HCT116 (cell line): ENCODE measurements around the gene TM9SF1. TPM values are rescaled to one million over a fixed set of nuclear protein-coding genes. Genes with fewer than 3 reads are reported as not detected.
A peak's percentile ranks its signal among the peaks of the same experiment; 100 is the strongest.

Experiments used
- ATAC-seq: fragments of 200-7000 bp; cut with Tn5 transposase; 2 replicates; pipeline ENCODE4 v1.9.1; 2020; ENCODE audit warnings: mild to moderate bottlenecking, moderate library complexity
- BruUV-seq: library from RNA; stranded (reverse); fragments of 400-500 nt; replicated peaks from 2 replicates; lab custom pipeline; 2021; lab: Mats Ljungman, UMichigan
- CTCF ChIA-PET: fragments of 300-600 bp; sonication (Branson Sonifier 250); formaldehyde crosslinking; loops from one replicate; lab custom pipeline; 2021; ENCODE audit warnings: antibody characterized with exemption; lab: Charles Lee
- POLR2A ChIA-PET: fragments of 300-600, 350-600 bp; sonication (Branson Sonifier 250); formaldehyde crosslinking; loops from one replicate; lab custom pipeline; 2021; ENCODE audit warnings: antibody characterized with exemption; lab: Charles Lee
- RAD21 ChIA-PET, 2 experiments: fragments of 300-600 bp; sonication (Branson Sonifier 250); formaldehyde crosslinking; loops; one replicate each; lab custom pipeline; 2023; ENCODE audit warnings: low total read pairs in 2 of 2; ENCODE audit not compliant: uncharacterized antibody in 2 of 2, unreplicated experiment in 2 of 2, low non-redundant PET in 1 of 2; lab: Charles Lee
- DNase-seq: peaks from one replicate; pipeline ENCODE4 v3.0.0-alpha.2; 2010; ENCODE audit warnings: low read depth, low spot score
- H2AFZ ChIP-seq: fragments of 200-600 bp; shearing (Covaris generic), sonication (generic); 2 replicates; pipeline ENCODE4 v1.6.1; 2017; ENCODE audit warnings: low read depth, mixed run types, mixed read lengths, antibody characterized with exemption, low read length; ENCODE audit not compliant: poor library complexity, severe bottlenecking
- H3K27ac ChIP-seq: 2 replicates; pipeline ENCODE4 v1.5.1; 2012; ENCODE audit warnings: low read depth, low read length
- H3K27me3 ChIP-seq: fragments of 200-600 bp; sonication (generic); 2 replicates; pipeline ENCODE4 v1.6.1; 2016; ENCODE audit warnings: mixed run types, low read length, mixed read lengths; ENCODE audit not compliant: insufficient read depth
- H3K36me3 ChIP-seq, 2 experiments: fragments of 200-500 bp in 1 of 2; fragments of 200-600 bp in 1 of 2; sonication (Bioruptor generic) in 1 of 2; sonication (generic) in 1 of 2; 2 replicates each; pipeline versions ENCODE4 v1.5.1 to v1.6.1; 2014 to 2016; ENCODE audit warnings: low read length in 2 of 2, inconsistent platforms in 1 of 2, mixed read lengths in 1 of 2, mixed run types in 1 of 2; ENCODE audit not compliant: insufficient read depth in 2 of 2, control insufficient read depth in 1 of 2
- H3K4me1 ChIP-seq, 2 experiments: fragments of 200-600 bp in 1 of 2; sonication (generic) in 1 of 2; 2 replicates each; pipeline versions ENCODE4 v1.5.1 to v1.6.1; 2012 to 2017; ENCODE audit warnings: low read length in 2 of 2, inconsistent platforms in 1 of 2, mild to moderate bottlenecking in 1 of 2, mixed read lengths in 1 of 2, mixed run types in 1 of 2, moderate library complexity in 1 of 2; ENCODE audit not compliant: insufficient read depth in 2 of 2, control insufficient read depth in 1 of 2
- H3K4me2 ChIP-seq: fragments of 200-600 bp; sonication (generic); 2 replicates; pipeline ENCODE4 v1.6.1; 2017; ENCODE audit warnings: mixed run types, low read length, mixed read lengths
- H3K4me3 ChIP-seq, 2 experiments: fragments of 200-600 bp in 1 of 2; sonication (generic) in 1 of 2; replicated peaks in 1 of 2; 2 replicates each; pipeline ENCODE4 v1.5.1; 2011 to 2016; ENCODE audit warnings: low read length in 2 of 2, control low read depth in 1 of 2, low read depth in 1 of 2, mild to moderate bottlenecking in 1 of 2, mixed read lengths in 1 of 2, mixed run types in 1 of 2
- H3K79me2 ChIP-seq: fragments of 200-600 bp; sonication (generic); 2 replicates; pipeline ENCODE4 v1.6.1; 2017; ENCODE audit warnings: mild to moderate bottlenecking, mixed run types, low read length, moderate library complexity, mixed read lengths; ENCODE audit not compliant: insufficient read depth
- H3K9ac ChIP-seq: fragments of 200-600 bp; sonication (generic); 2 replicates; pipeline ENCODE4 v1.6.1; 2016; ENCODE audit warnings: low read length, mixed read lengths
- H3K9me2 ChIP-seq: fragments of 200-600 bp; sonication (generic), shearing (Covaris generic); 2 replicates; pipeline ENCODE4 v1.6.1; 2017; ENCODE audit warnings: mixed run types, mild to moderate bottlenecking, moderate library complexity; ENCODE audit not compliant: insufficient read depth
- H3K9me3 ChIP-seq, 2 experiments: fragments of 200-500 bp in 1 of 2; fragments of 200-600 bp in 1 of 2; sonication (Bioruptor generic) in 1 of 2; sonication (generic) in 1 of 2; 2 replicates each; pipeline ENCODE4 v1.6.1; 2014 to 2017; ENCODE audit warnings: low read length in 2 of 2, mixed read lengths in 2 of 2, inconsistent platforms in 1 of 2, low read depth in 1 of 2, mild to moderate bottlenecking in 1 of 2, mixed run types in 1 of 2, moderate library complexity in 1 of 2; ENCODE audit not compliant: control insufficient read depth in 1 of 2, insufficient read depth in 1 of 2
- H4K20me1 ChIP-seq: fragments of 200-600 bp; sonication (generic), shearing (Covaris generic); 2 replicates; pipeline ENCODE4 v1.6.1; 2017; ENCODE audit warnings: mixed run types, mild to moderate bottlenecking, moderate library complexity; ENCODE audit not compliant: insufficient read depth
- ATF3 ChIP-seq: IDR thresholded peaks from 2 replicates; pipeline ENCODE4 v1.6.1; 2012
- CBX3 ChIP-seq: IDR thresholded peaks from 2 replicates; pipeline ENCODE4 v1.6.1; 2012; ENCODE audit warnings: low read depth
- EGR1 ChIP-seq: IDR thresholded peaks from 2 replicates; pipeline ENCODE4 v1.6.1; 2012; ENCODE audit warnings: low read depth
- ELF1 ChIP-seq: IDR thresholded peaks from 2 replicates; pipeline ENCODE4 v1.6.1; 2012; ENCODE audit warnings: low read depth, borderline replicate concordance
- EZH2 ChIP-seq: fragments of 200-600 bp; sonication (generic); IDR thresholded peaks from 2 replicates; pipeline ENCODE4 v1.6.1; 2017; ENCODE audit warnings: antibody characterized with exemption, mixed run types
- EZH2phosphoT487 ChIP-seq: fragments of 200-600 bp; IDR thresholded peaks from 2 replicates; pipeline ENCODE4 v1.6.1; 2018; ENCODE audit warnings: antibody characterized with exemption, borderline replicate concordance
- FOSL1 ChIP-seq: IDR thresholded peaks from 2 replicates; pipeline ENCODE4 v1.6.1; 2012; ENCODE audit warnings: low read depth
- POLR2A ChIP-seq: IDR thresholded peaks from 2 replicates; pipeline ENCODE4 v1.7.0; 2011; ENCODE audit warnings: borderline replicate concordance; ENCODE audit not compliant: insufficient read depth, insufficient read length; ENCODE audit errors: extremely low read depth
- POLR2AphosphoS5 ChIP-seq: IDR thresholded peaks from 2 replicates; pipeline ENCODE4 v1.6.1; 2011; ENCODE audit warnings: mild to moderate bottlenecking, low read depth, low read length, moderate library complexity
- SIN3A ChIP-seq: IDR thresholded peaks from 2 replicates; pipeline ENCODE4 v1.6.1; 2012; ENCODE audit warnings: low read depth
- SP1 ChIP-seq: IDR thresholded peaks from 2 replicates; pipeline ENCODE4 v1.6.1; 2012; ENCODE audit warnings: low read depth
- SRF ChIP-seq: IDR thresholded peaks from 2 replicates; pipeline ENCODE4 v1.6.1; 2012; ENCODE audit warnings: low read depth
- TCF7L2 ChIP-seq: IDR thresholded peaks from 2 replicates; pipeline ENCODE4 v1.7.0; 2011; ENCODE audit warnings: borderline replicate concordance, inconsistent platforms; ENCODE audit not compliant: insufficient read depth, insufficient read length; ENCODE audit errors: extremely low read depth
- ZFX ChIP-seq: fragments of 450-650 bp; IDR thresholded peaks from 2 replicates; pipeline ENCODE4 v1.6.1; 2017
- ZNF274 ChIP-seq: fragments of 200-500 bp; sonication (Bioruptor generic); IDR thresholded peaks from 2 replicates; pipeline ENCODE4 v1.6.1; 2014; ENCODE audit warnings: mild to moderate bottlenecking, low read depth, low read length, inconsistent platforms
- intact Hi-C: fragments of 100-400 bp; cut with micrococcal nuclease; formaldehyde crosslinking; loops from 2 replicates; pipeline ENCODE4 v1.10.0; 2022
- total RNA-seq: library from RNA; stranded (reverse); gene quantifications from one replicate; pipeline ENCODE4 v1.2.1, GENCODE V29; 2021; ENCODE audit not compliant: unreplicated experiment
- TF ChIP-seq, protein P1 (sequence below): IDR thresholded peaks from 2 replicates; pipeline ENCODE4 v1.6.1; 2011; ENCODE audit warnings: mild to moderate bottlenecking, low read length, moderate library complexity; ENCODE audit not compliant: insufficient replicate concordance; ENCODE audit errors: extremely low read depth
- TF ChIP-seq, protein P2 (sequence below): IDR thresholded peaks from 2 replicates; pipeline ENCODE4 v1.6.1; 2012; ENCODE audit warnings: low read depth
- TF ChIP-seq, protein P3 (sequence below), 3 experiments: fragments of 200-600 bp in 1 of 3; sonication (generic) in 1 of 3; IDR thresholded peaks in 2 of 3; conservative IDR thresholded peaks in 1 of 3; 2 replicates each; pipeline ENCODE4 v1.5.1; 2012 to 2017; ENCODE audit warnings: low read depth in 2 of 3, low read length in 2 of 3, antibody characterized with exemption in 1 of 3, borderline replicate concordance in 1 of 3, control low read depth in 1 of 3, mild to moderate bottlenecking in 1 of 3, mixed read lengths in 1 of 3, mixed run types in 1 of 3, moderate library complexity in 1 of 3; ENCODE audit not compliant: insufficient read depth in 1 of 3

The TM9SF1 gene
- total RNA-seq, 1 experiment from 2014 or later: 35.2 TPM

GRCh38 chr14:24189059-24189375 lies 6.2 kb downstream of the TM9SF1 start:
- Histone ChIP-seq H3K27me3 (no peaks in the 10 kb centered on the region), H4K20me1 (no peaks in the 10 kb centered on the region), H3K9me3 (no peaks in the 10 kb centered on the region), H3K4me3 (peak overlapping the region; percentile 89 to 94), H3K9ac (peak overlapping the region; percentile 77), H2AFZ (no peak overlapping the region), H3K27ac (peak overlapping the region; percentile 98), H3K4me1 (peaks cover 16 to 18% of the 10 kb centered on the region in 2 experiments), H3K9me2 (no peaks in the 10 kb centered on the region), H3K4me2 (peak overlapping the region; percentile 91), H3K36me3 (peaks cover 33 to 41% of the 10 kb centered on the region in 2 experiments; a peak in 3 of 4 replicates), H3K79me2 (peaks cover 46% of the 10 kb centered on the region)
- ATAC-seq: no peak
- CTCF ChIA-PET: interaction anchor here (0.8 to 1.5 kb wide), 2 partner anchors 28 to 242 kb away, joined by 3 to 4 read pairs; partner anchors contain the start of gene IRF9
- RAD21 ChIA-PET: no interaction called here
- TF ChIP-seq SRF: no peak
- TF ChIP-seq, protein P1, sequence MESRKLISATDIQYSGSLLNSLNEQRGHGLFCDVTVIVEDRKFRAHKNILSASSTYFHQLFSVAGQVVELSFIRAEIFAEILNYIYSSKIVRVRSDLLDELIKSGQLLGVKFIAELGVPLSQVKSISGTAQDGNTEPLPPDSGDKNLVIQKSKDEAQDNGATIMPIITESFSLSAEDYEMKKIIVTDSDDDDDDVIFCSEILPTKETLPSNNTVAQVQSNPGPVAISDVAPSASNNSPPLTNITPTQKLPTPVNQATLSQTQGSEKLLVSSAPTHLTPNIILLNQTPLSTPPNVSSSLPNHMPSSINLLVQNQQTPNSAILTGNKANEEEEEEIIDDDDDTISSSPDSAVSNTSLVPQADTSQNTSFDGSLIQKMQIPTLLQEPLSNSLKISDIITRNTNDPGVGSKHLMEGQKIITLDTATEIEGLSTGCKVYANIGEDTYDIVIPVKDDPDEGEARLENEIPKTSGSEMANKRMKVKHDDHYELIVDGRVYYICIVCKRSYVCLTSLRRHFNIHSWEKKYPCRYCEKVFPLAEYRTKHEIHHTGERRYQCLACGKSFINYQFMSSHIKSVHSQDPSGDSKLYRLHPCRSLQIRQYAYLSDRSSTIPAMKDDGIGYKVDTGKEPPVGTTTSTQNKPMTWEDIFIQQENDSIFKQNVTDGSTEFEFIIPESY: no peak
- TF ChIP-seq, protein P2, sequence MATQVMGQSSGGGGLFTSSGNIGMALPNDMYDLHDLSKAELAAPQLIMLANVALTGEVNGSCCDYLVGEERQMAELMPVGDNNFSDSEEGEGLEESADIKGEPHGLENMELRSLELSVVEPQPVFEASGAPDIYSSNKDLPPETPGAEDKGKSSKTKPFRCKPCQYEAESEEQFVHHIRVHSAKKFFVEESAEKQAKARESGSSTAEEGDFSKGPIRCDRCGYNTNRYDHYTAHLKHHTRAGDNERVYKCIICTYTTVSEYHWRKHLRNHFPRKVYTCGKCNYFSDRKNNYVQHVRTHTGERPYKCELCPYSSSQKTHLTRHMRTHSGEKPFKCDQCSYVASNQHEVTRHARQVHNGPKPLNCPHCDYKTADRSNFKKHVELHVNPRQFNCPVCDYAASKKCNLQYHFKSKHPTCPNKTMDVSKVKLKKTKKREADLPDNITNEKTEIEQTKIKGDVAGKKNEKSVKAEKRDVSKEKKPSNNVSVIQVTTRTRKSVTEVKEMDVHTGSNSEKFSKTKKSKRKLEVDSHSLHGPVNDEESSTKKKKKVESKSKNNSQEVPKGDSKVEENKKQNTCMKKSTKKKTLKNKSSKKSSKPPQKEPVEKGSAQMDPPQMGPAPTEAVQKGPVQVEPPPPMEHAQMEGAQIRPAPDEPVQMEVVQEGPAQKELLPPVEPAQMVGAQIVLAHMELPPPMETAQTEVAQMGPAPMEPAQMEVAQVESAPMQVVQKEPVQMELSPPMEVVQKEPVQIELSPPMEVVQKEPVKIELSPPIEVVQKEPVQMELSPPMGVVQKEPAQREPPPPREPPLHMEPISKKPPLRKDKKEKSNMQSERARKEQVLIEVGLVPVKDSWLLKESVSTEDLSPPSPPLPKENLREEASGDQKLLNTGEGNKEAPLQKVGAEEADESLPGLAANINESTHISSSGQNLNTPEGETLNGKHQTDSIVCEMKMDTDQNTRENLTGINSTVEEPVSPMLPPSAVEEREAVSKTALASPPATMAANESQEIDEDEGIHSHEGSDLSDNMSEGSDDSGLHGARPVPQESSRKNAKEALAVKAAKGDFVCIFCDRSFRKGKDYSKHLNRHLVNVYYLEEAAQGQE: no peak
- no peak for TF ChIP-seq SP1
- TF ChIP-seq ELF1: no peak
- TF ChIP-seq ZFX: no peak
- no peak for TF ChIP-seq ATF3
- no peak for TF ChIP-seq ZNF274
- TF ChIP-seq FOSL1: no peak
- no peak for TF ChIP-seq TCF7L2
- TF ChIP-seq CBX3: no peak
- TF ChIP-seq, protein P3, sequence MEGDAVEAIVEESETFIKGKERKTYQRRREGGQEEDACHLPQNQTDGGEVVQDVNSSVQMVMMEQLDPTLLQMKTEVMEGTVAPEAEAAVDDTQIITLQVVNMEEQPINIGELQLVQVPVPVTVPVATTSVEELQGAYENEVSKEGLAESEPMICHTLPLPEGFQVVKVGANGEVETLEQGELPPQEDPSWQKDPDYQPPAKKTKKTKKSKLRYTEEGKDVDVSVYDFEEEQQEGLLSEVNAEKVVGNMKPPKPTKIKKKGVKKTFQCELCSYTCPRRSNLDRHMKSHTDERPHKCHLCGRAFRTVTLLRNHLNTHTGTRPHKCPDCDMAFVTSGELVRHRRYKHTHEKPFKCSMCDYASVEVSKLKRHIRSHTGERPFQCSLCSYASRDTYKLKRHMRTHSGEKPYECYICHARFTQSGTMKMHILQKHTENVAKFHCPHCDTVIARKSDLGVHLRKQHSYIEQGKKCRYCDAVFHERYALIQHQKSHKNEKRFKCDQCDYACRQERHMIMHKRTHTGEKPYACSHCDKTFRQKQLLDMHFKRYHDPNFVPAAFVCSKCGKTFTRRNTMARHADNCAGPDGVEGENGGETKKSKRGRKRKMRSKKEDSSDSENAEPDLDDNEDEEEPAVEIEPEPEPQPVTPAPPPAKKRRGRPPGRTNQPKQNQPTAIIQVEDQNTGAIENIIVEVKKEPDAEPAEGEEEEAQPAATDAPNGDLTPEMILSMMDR (IDR thresholded peaks at IDR 0.05 in 2 of 3, conservative IDR thresholded peaks at IDR 0.05 in 1 of 3; ENCODE audit: borderline replicate concordance in 1 of 3, insufficient read depth in 1 of 3, low read depth in 2 of 3, low read length in 2 of 3): no peak
- TF ChIP-seq EZH2: no peak
- TF ChIP-seq EGR1: no peak
- no peak for TF ChIP-seq POLR2A
- TF ChIP-seq EZH2phosphoT487: no peak
- no peak for TF ChIP-seq POLR2AphosphoS5
- no peak for TF ChIP-seq SIN3A
- no peak for DNase-seq
- intact Hi-C loops: no loop called here
- POLR2A ChIA-PET: interaction anchor here (0.8 to 1.6 kb wide), 7 partner anchors 24 to 95 kb away, joined by 3 to 5 read pairs (median 3); partner anchors contain the start of genes CHMP4A, DCAF11, EMC9 and NRL
- TSS peak; percentile 61 for BruUV-seq
